SK-N-SH treated with all-trans-retinoic acid at 6 μM for 48 hours (cell line): ENCODE data around the gene METRNL.

ENCODE experiments used
- ARNTL ChIP-seq: fragments of 450-650 bp; formaldehyde crosslinking; IDR thresholded peaks from 2 replicates; pipeline ENCODE4 v1.5.0; 2020; ENCODE audit warnings: low read depth, mild to moderate bottlenecking, moderate library complexity, borderline replicate concordance
- BACH2 ChIP-seq: fragments of 250-450 bp; sonication (Bioruptor Pico); IDR thresholded peaks from 2 replicates; pipeline ENCODE4 v1.9.0; 2021; ENCODE audit warnings: mild to moderate bottlenecking, borderline replicate concordance
- ESRRG ChIP-seq: fragments of 250-450 bp; sonication (Bioruptor Pico); IDR thresholded peaks from 2 replicates; pipeline ENCODE4 v1.6.1; 2021; ENCODE audit warnings: mild to moderate bottlenecking
- GLIS3 ChIP-seq: fragments of 250-450 bp; sonication (Bioruptor Pico); IDR thresholded peaks from 2 replicates; pipeline ENCODE4 v1.5.0; 2020; ENCODE audit warnings: mild to moderate bottlenecking, moderate library complexity
- OSR1 ChIP-seq: fragments of 250-450 bp; sonication (Bioruptor Pico); IDR thresholded peaks from 2 replicates; pipeline ENCODE4 v1.8.0; 2022; ENCODE audit warnings: moderate library complexity, mild to moderate bottlenecking, inconsistent platforms
- PATZ1 ChIP-seq: fragments of 250-450 bp; sonication (Bioruptor Pico); IDR thresholded peaks from 2 replicates; pipeline ENCODE4 v1.8.0; 2020; ENCODE audit warnings: mild to moderate bottlenecking, moderate library complexity, borderline replicate concordance
- POU6F1 ChIP-seq: fragments of 250-450 bp; sonication (Bioruptor Pico); IDR thresholded peaks from 2 replicates; pipeline ENCODE4 v1.8.0; 2021; ENCODE audit warnings: low read depth, mild to moderate bottlenecking, moderate library complexity, borderline replicate concordance
- SNAI2 ChIP-seq: fragments of 250-450 bp; sonication (Bioruptor Pico); IDR thresholded peaks from 2 replicates; pipeline ENCODE4 v1.5.0; 2020; ENCODE audit warnings: mild to moderate bottlenecking, moderate library complexity
- TSHZ2 ChIP-seq: fragments of 250-450 bp; sonication (Bioruptor Pico); IDR thresholded peaks from 2 replicates; pipeline ENCODE4 v1.5.0; 2020; ENCODE audit warnings: mild to moderate bottlenecking, moderate library complexity
- ZC3H10 ChIP-seq: fragments of 250-450 bp; sonication (Bioruptor Pico); IDR thresholded peaks from 2 replicates; pipeline ENCODE4 v1.5.1; 2021; ENCODE audit warnings: mild to moderate bottlenecking, moderate library complexity
- ZFP3 ChIP-seq: fragments of 250-450 bp; sonication (Bioruptor Pico); IDR thresholded peaks from 2 replicates; pipeline ENCODE4 v1.5.0; 2020; ENCODE audit warnings: mild to moderate bottlenecking, moderate library complexity
- ZFP30 ChIP-seq: fragments of 450-650 bp; formaldehyde crosslinking; IDR thresholded peaks from 2 replicates; pipeline ENCODE4 v1.5.0; 2022; ENCODE audit warnings: mild to moderate bottlenecking, moderate library complexity
- ZNF8 ChIP-seq: fragments of 450-650 bp; formaldehyde crosslinking; IDR thresholded peaks from 2 replicates; pipeline ENCODE4 v1.5.0; 2020; ENCODE audit warnings: mild to moderate bottlenecking, moderate library complexity

GRCh38 chr17:83061586-83061985 lies 17.8 kb upstream of the METRNL start:
- no peak for TF ChIP-seq PATZ1 (CRISPR knock-in tag)
- TF ChIP-seq ZC3H10 (CRISPR knock-in tag), result no peak
- TF ChIP-seq TSHZ2 (CRISPR knock-in tag), result no peak
- no peak for TF ChIP-seq ZNF8 (CRISPR knock-in tag)
- TF ChIP-seq ZFP30, result no peak
- TF ChIP-seq ZFP3, result no peak
- no peak for TF ChIP-seq ARNTL
- TF ChIP-seq OSR1 (CRISPR knock-in tag), result no peak
- TF ChIP-seq BACH2, result no peak
- no peak for TF ChIP-seq ESRRG (CRISPR knock-in tag)
- TF ChIP-seq SNAI2, result no peak
- TF ChIP-seq GLIS3, result no peak
- TF ChIP-seq POU6F1, result no peak
